Right atrium auricular region (tissue), 2 donors: ENCODE measurements around the gene BEX3. TPM values are rescaled to one million over a fixed set of nuclear protein-coding genes. Genes with fewer than 3 reads are reported as not detected.

Source experiments
- DNase-seq: peaks from one replicate; pipeline ENCODE4 v3.0.0-alpha.2; 2019; ENCODE audit warnings: low spot score
- H3K27ac ChIP-seq, 2 donors: fragments of 200-600 bp; sonication (generic); 1 replicate in 1 of 2; 2 replicates in 1 of 2; pipeline ENCODE4 v1.5.1; 2016 to 2019
- H3K27me3 ChIP-seq, 2 donors: fragments of 200-600 bp; sonication (generic); one replicate each; pipeline versions ENCODE4 v1.5.1 to v1.6.0; 2017 to 2019
- H3K36me3 ChIP-seq: fragments of 200-600 bp; sonication (generic); one replicate; pipeline ENCODE4 v1.5.1; 2016
- H3K4me1 ChIP-seq, 2 donors: fragments of 200-600 bp; sonication (generic); one replicate each; pipeline versions ENCODE4 v1.5.1 to v1.6.0; 2017 to 2019
- H3K4me3 ChIP-seq, 2 donors: fragments of 200-600 bp; sonication (generic); 1 replicate in 1 of 2; 2 replicates in 1 of 2; pipeline ENCODE4 v1.5.1; 2017 to 2019; ENCODE audit warnings: mild to moderate bottlenecking in 1 of 2, moderate library complexity in 1 of 2
- H3K9me3 ChIP-seq, 2 donors: fragments of 200-600 bp; sonication (generic); one replicate each; pipeline ENCODE4 v1.5.1; 2019
- CTCF ChIP-seq, 2 donors: fragments of 200-600 bp; sonication (generic); IDR thresholded peaks; one replicate each; pipeline ENCODE4 v1.5.1; 2019; ENCODE audit warnings: antibody characterized with exemption in 2 of 2
- total RNA-seq, 2 donors: library from RNA; depleted of rRNA; stranded (reverse); fragments of >200 nt; gene quantifications; one replicate each; pipeline ENCODE4 v1.1.0, GENCODE V29; 2016

BEX3 gene
- total RNA-seq = 100 to 1,000 TPM; 201 to 229 TPM

GRCh38 chrX:103376118-103376978, at the start of gene BEX3:
TSS of gene BEX3 (plus strand) at chrX:103376538. CDS start at chrX:103377522, 984 bp downstream.
- Histone ChIP-seq H3K4me1 (no peaks in the 10 kb centered on the region), H3K36me3 (no peaks in the 10 kb centered on the region), H3K4me3 (peak within 1 kb of the TSS; percentile 72), H3K9me3 (no peaks in the 10 kb centered on the region), H3K27ac (peak within 1 kb of the TSS; percentile 79 to 89), H3K27me3 (no peaks in the 10 kb centered on the region)
- TF ChIP-seq CTCF (IDR thresholded peaks at IDR 0.05) = no peak
- DNase-seq = no peak

- Histone ChIP-seq H3K27ac (no peak within 1 kb of the TSS), H3K36me3 (no peaks in the 10 kb centered on the region), H3K27me3 (no peaks in the 10 kb centered on the region), H3K4me1 (no peaks in the 10 kb centered on the region), H3K9me3 (no peaks in the 10 kb centered on the region), H3K4me3 (peak within 1 kb of the TSS; percentile 18 to 36)
- DNase-seq = no peak
- TF ChIP-seq CTCF (IDR thresholded peaks at IDR 0.05) = no peak
These were observed 46.3 kb upstream of the BEX3 start, which contains the start of gene TCEAL7 for GRCh38 chrX:103329991-103330390. TSS of gene TCEAL7 (plus strand) at chrX:103330239. CDS start at chrX:103331404, 1,165 bp downstream.

- H3K9me3 ChIP-seq = no peaks in the 10 kb centered on the region
- H3K27me3 ChIP-seq = no peaks in the 10 kb centered on the region
- no peak overlapping the region for H3K27ac ChIP-seq
- no peaks in the 10 kb centered on the region for H3K36me3 ChIP-seq
- no peak for TF ChIP-seq CTCF (IDR thresholded peaks at IDR 0.05)
- H3K4me1 ChIP-seq = no peaks in the 10 kb centered on the region
- DNase-seq = no peak
- peak overlapping the region; percentile 18 to 36 for H3K4me3 ChIP-seq
These were observed 45.6 kb upstream of the BEX3 start for GRCh38 chrX:103330681-103331288.

- TF ChIP-seq CTCF (IDR thresholded peaks at IDR 0.05) = no peak
- no peak for DNase-seq
- no peaks in the 10 kb centered on the region for H3K36me3 ChIP-seq
- no peaks in the 10 kb centered on the region for H3K4me1 ChIP-seq
- H3K27ac ChIP-seq = no peak overlapping the region
- H3K27me3 ChIP-seq = no peaks in the 10 kb centered on the region
- H3K9me3 ChIP-seq = no peaks in the 10 kb centered on the region
- no peak overlapping the region for H3K4me3 ChIP-seq
These were observed 37.7 kb upstream of the BEX3 start for GRCh38 chrX:103338663-103339062.

GRCh38 chrX:103343105-103343504, 33.2 kb upstream of the BEX3 start:
- H3K4me3 ChIP-seq = no peak overlapping the region
- no peaks in the 10 kb centered on the region for H3K9me3 ChIP-seq
- TF ChIP-seq CTCF (IDR thresholded peaks at IDR 0.05) = peak; percentile 40 to 72
- H3K36me3 ChIP-seq = no peaks in the 10 kb centered on the region
- H3K27me3 ChIP-seq = peaks cover 0 to 3% of the 10 kb centered on the region in 2 donors
- H3K27ac ChIP-seq = no peak overlapping the region
- DNase-seq = no peak
- H3K4me1 ChIP-seq = no peaks in the 10 kb centered on the region
